HG03520 (cell line): ENCODE results near the gene ST8SIA5.

Experiments
- ATAC-seq: cut with Tn5 transposase; IDR thresholded peaks from one replicate; pipeline ENCODE4 v1.9.1; 2021; ENCODE audit warnings: mild to moderate bottlenecking, moderate library complexity; ENCODE audit not compliant: unreplicated experiment

Gene ST8SIA5

GRCh38 chr18:46676182-46676835 lies 80.5 kb downstream of the ST8SIA5 start:
- ATAC-seq, result no peak

GRCh38 chr18:46675112-46675511 lies 81.7 kb downstream of the ST8SIA5 start:
- ATAC-seq, result no peak

GRCh38 chr18:46672062-46672970 lies 84.5 kb downstream of the ST8SIA5 start:
- no peak for ATAC-seq

GRCh38 chr18:46668694-46669093 lies 88.2 kb downstream of the ST8SIA5 start:
- no peak for ATAC-seq

- ATAC-seq, result no peak
Observed at GRCh38 chr18:46668135-46668534, 88.7 kb downstream of the ST8SIA5 start.

GRCh38 chr18:46663539-46663938 lies 93.3 kb downstream of the ST8SIA5 start:
- no peak for ATAC-seq

- ATAC-seq, result no peak
Observed at GRCh38 chr18:46660957-46661749, 95.7 kb downstream of the ST8SIA5 start.

- no peak for ATAC-seq
Observed at GRCh38 chr18:46659484-46659883, 97.4 kb downstream of the ST8SIA5 start.

- ATAC-seq, result no peak
Observed at GRCh38 chr18:46657115-46657955, 99.5 kb downstream of the ST8SIA5 start, which contains the start of gene LOXHD1. Gene LOXHD1 (minus strand): TSS chr18:46657220. CDS start chr18:46657033, 187 bp downstream.

- ATAC-seq, result no peak
Observed at GRCh38 chr18:46656326-46657114, 100.3 kb downstream of the ST8SIA5 start.

GRCh38 chr18:46652372-46652771 lies 104.5 kb downstream of the ST8SIA5 start:
- no peak for ATAC-seq

GRCh38 chr18:46650681-46651080 lies 106.2 kb downstream of the ST8SIA5 start:
- no peak for ATAC-seq

GRCh38 chr18:46649071-46649862 lies 107.6 kb downstream of the ST8SIA5 start:
- no peak for ATAC-seq

- ATAC-seq, result no peak
Observed at GRCh38 chr18:46646468-46646867, 110.4 kb downstream of the ST8SIA5 start.

GRCh38 chr18:46642561-46642960 lies 114.3 kb downstream of the ST8SIA5 start:
- ATAC-seq, result no peak

GRCh38 chr18:46641917-46642316 lies 114.9 kb downstream of the ST8SIA5 start:
- ATAC-seq, result no peak

- ATAC-seq, result no peak
Observed at GRCh38 chr18:46639386-46639785, 117.5 kb downstream of the ST8SIA5 start.

GRCh38 chr18:46636040-46636630 lies 120.7 kb downstream of the ST8SIA5 start:
- ATAC-seq, result no peak
